Brain microvascular endothelial cell (primary cell): ENCODE results near the gene SSNA1.

Source experiments
- DNase-seq: peaks from one replicate; pipeline ENCODE4 v3.0.0-alpha.2; 2020
- H3K27ac ChIP-seq: fragments of 250-450 bp; sonication (Bioruptor Pico); 2 replicates; pipeline ENCODE4 v1.5.1; 2020; ENCODE audit warnings: mild to moderate bottlenecking, moderate library complexity
- H3K27me3 ChIP-seq: fragments of 250-450 bp; sonication (Bioruptor Pico); replicated peaks from 2 replicates; pipeline ENCODE4 v1.5.1; 2020; ENCODE audit warnings: mild to moderate bottlenecking
- H3K36me3 ChIP-seq: fragments of 250-450 bp; sonication (Bioruptor Pico); replicated peaks from 2 replicates; pipeline ENCODE4 v1.5.1; 2020; ENCODE audit warnings: mild to moderate bottlenecking
- H3K4me3 ChIP-seq: 2 replicates; pipeline ENCODE4 v1.5.1; 2011; ENCODE audit warnings: low read depth, mild to moderate bottlenecking, control low read depth, low read length, moderate library complexity
- CTCF ChIP-seq: IDR thresholded peaks from 2 replicates; pipeline ENCODE4 v1.5.1; 2011; ENCODE audit warnings: low read depth, mild to moderate bottlenecking, moderate library complexity, low read length, control low read depth, inconsistent platforms; ENCODE audit errors: missing control alignments
- in situ Hi-C: cut with HindIII; loops from 2 replicates; pipeline ENCODE4 v1.10.0; 2017; ENCODE audit warnings: low sequenced_read_pairs, low pct_ligation_motif_present

Gene SSNA1

GRCh38 chr9:137147091-137147792, 41.2 kb upstream of the SSNA1 start:
- H3K36me3 ChIP-seq = no peaks in the 10 kb centered on the region
- H3K4me3 ChIP-seq = no peak overlapping the region
- in situ Hi-C loops = no loop called here
- H3K27ac ChIP-seq = no peak overlapping the region
- no peak for TF ChIP-seq CTCF
- no peak for DNase-seq
- H3K27me3 ChIP-seq = no peaks in the 10 kb centered on the region

- no peak for DNase-seq
- H3K36me3 ChIP-seq = no peaks in the 10 kb centered on the region
- H3K27me3 ChIP-seq = no peaks in the 10 kb centered on the region
- no peak overlapping the region for H3K4me3 ChIP-seq
- TF ChIP-seq CTCF = no peak
- in situ Hi-C loops = no loop called here
- H3K27ac ChIP-seq = no peak overlapping the region
Observed at GRCh38 chr9:137147793-137148160, 40.7 kb upstream of the SSNA1 start.

GRCh38 chr9:137148242-137148641, 40.2 kb upstream of the SSNA1 start:
- no peak for TF ChIP-seq CTCF
- Histone ChIP-seq H3K27me3 (no peaks in the 10 kb centered on the region), H3K27ac (no peak overlapping the region), H3K36me3 (no peaks in the 10 kb centered on the region), H3K4me3 (no peak overlapping the region)
- in situ Hi-C loops = no loop called here
- DNase-seq = no peak

- Histone ChIP-seq H3K27ac (no peak overlapping the region), H3K4me3 (no peak overlapping the region), H3K27me3 (no peaks in the 10 kb centered on the region), H3K36me3 (no peaks in the 10 kb centered on the region)
- TF ChIP-seq CTCF = no peak
- in situ Hi-C loops = no loop called here
- DNase-seq = no peak
Observed at GRCh38 chr9:137148661-137149060, 39.8 kb upstream of the SSNA1 start.

GRCh38 chr9:137149363-137149762, 39.1 kb upstream of the SSNA1 start:
- no peak overlapping the region for H3K4me3 ChIP-seq

More at GRCh38 chr9:137149363-137149762, 39.1 kb upstream of the SSNA1 start:
- no peak for TF ChIP-seq CTCF
- Histone ChIP-seq H3K36me3 (no peaks in the 10 kb centered on the region), H3K27ac (no peak overlapping the region), H3K27me3 (no peaks in the 10 kb centered on the region)
- in situ Hi-C loops = no loop called here
- no peak for DNase-seq
